GM18508 (cell line): ENCODE measurements around the gene CISD3.

ENCODE experiments used
- ATAC-seq: cut with Tn5 transposase; IDR thresholded peaks from one replicate; pipeline ENCODE4 v1.9.1; 2021; ENCODE audit warnings: moderate number of reproducible peaks; ENCODE audit not compliant: insufficient read depth, unreplicated experiment

Gene CISD3

DNA sequence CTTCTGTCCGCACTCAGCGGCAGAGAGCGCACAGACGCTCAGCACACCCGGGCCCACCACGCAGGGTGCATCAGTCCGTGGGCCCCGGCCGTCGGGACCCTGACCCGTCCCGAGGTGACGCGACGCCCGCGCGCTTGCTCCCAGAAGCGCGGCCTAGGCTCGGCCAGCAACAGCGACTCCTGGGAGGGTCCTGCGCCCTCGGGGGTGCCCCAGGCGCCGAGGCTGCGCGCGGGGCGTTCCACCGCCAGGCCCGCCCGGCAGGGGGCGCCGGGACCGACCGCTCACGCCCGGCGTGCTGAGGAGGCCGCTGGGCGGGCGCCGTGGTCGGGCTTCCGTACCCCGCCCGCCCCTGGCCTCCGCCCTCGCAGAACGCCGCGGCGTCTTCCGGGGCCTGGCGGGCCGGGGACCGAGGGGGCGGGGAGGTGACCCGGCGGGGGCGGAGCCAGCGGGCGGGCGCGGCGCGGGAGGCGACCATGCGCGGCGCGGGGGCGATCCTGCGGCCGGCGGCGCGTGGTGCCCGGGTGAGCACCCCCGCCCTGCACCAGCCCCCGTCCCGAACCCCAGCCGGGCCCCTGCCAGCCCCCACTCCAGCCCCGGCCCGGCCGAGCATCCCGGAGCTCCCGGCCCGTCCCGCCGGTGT is at the start of gene CISD3:
CISD3 (plus strand) TSS at position 456 of the 640 bp plus-strand sequence; CDS start at position 474, 18 bp downstream.
- ATAC-seq: no peak

- ATAC-seq: no peak
Observed at GRCh38 chr17:38681096-38681495, 49.0 kb upstream of the CISD3 start.

GRCh38 chr17:38685491-38685890 is 44.6 kb upstream of the CISD3 start:
- ATAC-seq: no peak

DNA sequence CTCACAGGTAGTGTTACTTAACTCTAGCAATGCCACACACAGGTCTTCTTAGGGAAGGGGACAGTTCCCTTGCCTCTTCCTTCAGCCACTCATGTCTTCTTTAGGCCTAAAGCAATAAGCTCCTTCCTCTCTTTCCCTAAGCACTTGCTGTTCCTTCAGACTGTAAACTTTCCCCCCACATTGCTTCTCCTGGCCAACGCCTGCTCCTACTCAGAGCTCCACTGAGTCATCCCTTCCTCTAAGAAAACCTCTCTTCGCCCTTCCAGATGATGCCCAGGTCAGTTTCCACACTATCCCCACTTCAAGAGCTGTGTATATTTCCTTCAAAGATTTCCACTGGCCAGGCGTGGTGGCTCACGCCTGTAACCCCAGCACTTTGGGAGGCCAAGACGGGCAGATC is 42.9 kb upstream of the CISD3 start:
- no peak for ATAC-seq

- ATAC-seq: no peak
Observed at GRCh38 chr17:38690386-38690785, 39.8 kb upstream of the CISD3 start.

GRCh38 chr17:38691154-38691553 is 39.0 kb upstream of the CISD3 start:
- ATAC-seq: no peak

GRCh38 chr17:38693700-38694329 is 36.3 kb upstream of the CISD3 start:
- ATAC-seq: no peak

- ATAC-seq: no peak
Observed at GRCh38 chr17:38697061-38697820, 32.9 kb upstream of the CISD3 start.

DNA sequence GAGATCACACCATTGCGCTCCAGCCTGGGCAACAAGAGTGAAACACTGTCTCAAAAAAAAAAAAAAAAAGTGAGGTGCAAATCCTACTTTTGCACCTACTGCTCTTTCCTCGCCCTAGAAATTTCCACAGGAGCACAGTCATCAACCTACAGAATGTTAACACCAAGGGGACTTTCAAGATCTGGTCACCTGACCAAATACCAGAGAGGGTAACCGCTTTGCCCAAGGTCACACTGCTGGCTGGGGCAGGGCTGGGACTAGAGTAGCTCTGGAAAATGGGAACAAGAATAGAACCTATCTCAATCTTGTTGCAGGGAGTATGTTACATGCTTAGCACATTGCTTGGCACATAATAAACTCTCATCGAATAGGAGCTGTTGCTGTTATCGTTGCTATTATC is 31.4 kb upstream of the CISD3 start:
- ATAC-seq: no peak

DNA sequence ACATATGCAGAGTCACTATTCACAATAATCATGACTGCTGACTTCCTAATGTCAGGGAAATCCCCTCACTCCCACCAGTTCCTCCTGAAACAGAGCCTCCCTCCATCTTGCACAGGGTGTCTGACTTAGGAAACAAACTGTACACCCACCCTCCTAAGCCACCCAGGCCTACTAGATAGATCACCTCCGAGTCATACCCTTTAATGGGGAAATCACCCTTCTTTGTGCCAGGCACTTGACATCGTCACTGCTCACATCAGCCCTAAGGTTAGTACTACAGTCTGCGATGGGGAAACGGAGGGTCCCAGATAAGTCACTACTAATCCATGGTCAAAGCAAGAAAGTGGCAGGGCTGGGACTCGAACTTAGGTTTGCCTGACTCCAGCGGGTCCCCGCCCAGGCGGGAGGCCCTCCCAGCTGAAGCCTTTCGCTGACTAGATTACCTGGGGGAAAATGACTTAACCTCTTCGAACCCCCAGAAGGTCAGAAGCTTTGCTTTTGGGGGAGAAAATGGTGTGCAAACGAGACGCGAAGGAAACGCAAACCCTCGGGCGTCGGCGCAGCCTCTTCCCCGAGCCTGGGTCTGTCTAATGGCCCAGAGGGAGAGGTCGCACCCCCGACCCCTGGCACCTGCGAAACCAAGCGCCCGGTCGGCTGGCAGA is 28.5 kb upstream of the CISD3 start:
- no peak for ATAC-seq

- ATAC-seq: no peak
Observed at GRCh38 chr17:38702166-38702915, 27.8 kb upstream of the CISD3 start.

- no peak for ATAC-seq
Observed at GRCh38 chr17:38702916-38703741, 27.0 kb upstream of the CISD3 start.

DNA sequence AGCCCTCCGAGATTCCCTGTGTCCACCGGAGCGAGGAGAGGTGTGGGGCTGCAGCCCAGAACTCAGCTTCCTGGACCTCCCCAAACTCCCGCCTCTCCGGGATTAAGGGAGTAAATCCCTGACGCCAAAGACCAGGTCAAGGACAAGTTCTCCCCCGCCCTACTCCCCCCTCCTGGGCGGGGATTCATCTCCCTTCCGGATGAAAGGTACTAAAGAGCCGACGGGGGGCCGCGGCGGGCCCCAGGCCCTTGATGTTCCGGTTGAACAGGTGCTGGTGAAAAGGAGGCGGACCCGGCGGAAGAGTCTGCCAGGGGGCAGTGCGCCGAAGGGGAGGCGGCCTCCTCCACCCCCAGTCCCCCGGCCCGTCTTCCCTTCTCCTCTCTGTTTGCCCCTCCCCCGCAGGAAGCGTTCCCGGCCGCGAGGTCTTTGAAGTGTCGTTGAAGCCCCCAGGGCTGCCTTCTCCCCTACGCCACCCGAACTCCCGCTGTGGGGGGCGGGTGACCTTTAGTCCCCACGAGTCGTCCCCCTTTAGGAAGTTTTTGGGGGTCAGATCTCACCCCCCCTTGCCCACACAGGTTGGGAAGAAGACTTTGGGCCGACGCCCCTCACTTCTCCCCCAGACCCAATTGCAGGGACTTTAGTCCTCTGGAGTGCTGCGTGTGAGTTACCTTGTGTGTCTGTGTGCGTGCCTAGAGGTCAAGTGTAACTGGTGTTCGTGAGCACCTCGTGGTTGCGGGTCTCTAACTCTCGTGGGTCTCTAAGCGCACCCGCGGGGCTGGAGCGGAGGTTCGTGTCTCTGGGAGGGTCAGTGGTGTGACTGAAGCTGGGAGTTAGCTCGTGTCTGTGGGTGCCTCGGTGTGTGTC is 26.2 kb upstream of the CISD3 start:
- no peak for ATAC-seq

DNA sequence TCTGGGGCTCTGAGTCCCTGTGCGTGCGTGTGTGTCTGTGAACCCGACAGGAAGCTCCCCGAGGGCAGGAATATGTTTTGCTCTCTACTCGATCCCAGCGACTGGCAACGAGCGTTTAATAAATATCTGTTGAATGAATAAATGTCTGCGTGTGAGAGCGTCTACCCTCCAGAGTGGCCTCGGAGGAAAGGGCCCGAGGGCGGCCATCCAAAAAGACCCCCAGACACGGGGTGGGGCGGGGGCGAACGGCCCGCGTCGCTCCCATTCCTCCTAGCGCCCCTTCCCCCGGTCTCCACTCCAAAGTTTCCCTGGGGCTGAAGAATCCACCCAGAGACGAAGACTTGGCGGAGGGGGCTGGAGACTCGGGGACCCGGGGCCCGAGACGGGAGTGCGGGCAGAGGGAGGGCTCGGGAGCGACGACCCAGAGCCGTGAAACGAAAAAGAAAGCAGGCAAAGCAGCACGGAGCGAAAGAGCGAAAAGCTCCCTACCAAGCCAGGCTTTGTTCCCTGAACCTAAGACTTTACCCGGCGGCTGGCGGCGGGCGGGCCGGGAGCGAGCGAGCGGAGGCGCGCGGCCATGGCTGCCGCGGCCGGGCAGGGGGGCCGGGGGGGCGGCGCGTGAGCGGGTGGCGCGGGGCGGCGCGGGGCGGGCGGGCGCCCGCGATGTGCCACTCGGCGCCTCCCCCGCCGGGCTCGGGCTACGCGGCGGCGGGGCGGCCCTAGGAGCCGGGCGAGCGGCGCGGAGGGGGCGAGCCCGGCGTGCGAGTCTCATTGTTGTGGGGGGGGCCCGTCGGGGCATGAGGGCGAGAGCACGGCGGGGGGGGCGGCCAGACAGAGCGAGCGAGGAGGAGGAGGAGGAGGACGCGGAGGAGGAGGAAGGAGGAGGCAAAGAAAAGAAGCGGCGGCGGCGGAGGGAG is 25.3 kb upstream of the CISD3 start, which contains the start of gene MLLT6:
MLLT6 (plus strand) TSS at position 668 of the 917 bp plus-strand sequence. CDS start 360 bp downstream, outside the sequence.
- ATAC-seq: no peak

DNA sequence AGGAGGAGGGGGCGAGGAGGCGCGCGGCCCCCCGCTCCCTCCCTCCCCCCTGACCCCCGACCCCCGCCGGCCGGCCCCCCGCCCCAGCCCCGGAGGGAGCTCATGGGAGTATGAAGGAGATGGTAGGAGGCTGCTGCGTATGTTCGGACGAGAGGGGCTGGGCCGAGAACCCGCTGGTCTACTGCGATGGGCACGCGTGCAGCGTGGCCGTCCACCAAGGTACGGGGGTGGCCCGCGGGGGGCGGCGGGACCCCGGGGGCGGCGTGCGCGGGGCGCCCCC is 24.7 kb upstream of the CISD3 start:
- ATAC-seq: no peak

GRCh38 chr17:38705803-38706504 is 24.2 kb upstream of the CISD3 start:
- ATAC-seq: no peak
